Loucy (cell line): Measurements from ENCODE around the gene SMIM5.

Experiments
- H2AFZ ChIP-seq: fragments of 200-600 bp; sonication (generic); 2 replicates; pipeline ENCODE4 v1.6.0; 2016; ENCODE audit warnings: antibody characterized with exemption, mild to moderate bottlenecking, low read length, moderate library complexity
- H3F3A ChIP-seq: fragments of 200-600 bp; 2 replicates; pipeline ENCODE4 v1.6.0; 2016; ENCODE audit warnings: antibody characterized with exemption, low read depth, mild to moderate bottlenecking
- H3K27me3 ChIP-seq: fragments of 200-600 bp; sonication (generic); 2 replicates; pipeline ENCODE4 v1.6.1; 2014; ENCODE audit warnings: low read length, mild to moderate bottlenecking; ENCODE audit not compliant: insufficient read depth, poor library complexity, severe bottlenecking
- H3K36me3 ChIP-seq: fragments of 200-600 bp; sonication (generic); 2 replicates; pipeline ENCODE4 v1.6.1; 2016; ENCODE audit warnings: low read length; ENCODE audit not compliant: insufficient read depth
- H3K4me1 ChIP-seq: fragments of 200-600 bp; sonication (generic); 2 replicates; pipeline ENCODE4 v1.5.1; 2014; ENCODE audit warnings: low read length, mild to moderate bottlenecking; ENCODE audit not compliant: insufficient read depth, poor library complexity, severe bottlenecking
- H3K4me2 ChIP-seq: fragments of 200-600 bp; sonication (generic); 2 replicates; pipeline ENCODE4 v1.6.0; 2014; ENCODE audit warnings: antibody characterized with exemption, low read length, low read depth, mild to moderate bottlenecking; ENCODE audit not compliant: poor library complexity, severe bottlenecking
- H3K4me3 ChIP-seq: fragments of 200-600 bp; sonication (generic); 2 replicates; pipeline ENCODE4 v1.5.1; 2014; ENCODE audit warnings: low read length, mild to moderate bottlenecking, mixed read lengths; ENCODE audit not compliant: poor library complexity, severe bottlenecking
- H3K79me2 ChIP-seq: fragments of 200-600 bp; sonication (generic); 2 replicates; pipeline ENCODE4 v1.6.1; 2014; ENCODE audit warnings: low read length; ENCODE audit not compliant: insufficient read depth
- H3K9ac ChIP-seq: fragments of 200-600 bp; sonication (generic); 2 replicates; pipeline ENCODE4 v1.6.0; 2014; ENCODE audit warnings: mild to moderate bottlenecking, low read depth, low read length, moderate library complexity; ENCODE audit not compliant: poor library complexity, severe bottlenecking
- H3K9me2 ChIP-seq: fragments of 200-600 bp; sonication (generic); replicated peaks from 2 replicates; pipeline ENCODE4 v1.6.1; 2016; ENCODE audit warnings: low read depth, low read length, mixed read lengths
- H3K9me3 ChIP-seq: fragments of 200-600 bp; sonication (generic); 2 replicates; pipeline ENCODE4 v1.6.1; 2014; ENCODE audit warnings: mild to moderate bottlenecking, antibody characterized with exemption, low read length, low read depth; ENCODE audit not compliant: insufficient read depth
- H4K20me1 ChIP-seq: fragments of 200-600 bp; sonication (generic); 2 replicates; pipeline ENCODE4 v1.6.0; 2014; ENCODE audit warnings: antibody characterized with exemption, low read length, mild to moderate bottlenecking; ENCODE audit not compliant: insufficient read depth, poor library complexity, severe bottlenecking
- CTCF ChIP-seq: fragments of 200-600 bp; sonication (generic); conservative IDR thresholded peaks from 2 replicates; pipeline ENCODE4 v1.5.1; 2014; ENCODE audit warnings: mild to moderate bottlenecking, antibody characterized with exemption, low read length
- EZH2phosphoT487 ChIP-seq: fragments of 200-600 bp; IDR thresholded peaks from 2 replicates; pipeline ENCODE4 v1.6.1; 2018; ENCODE audit warnings: antibody characterized with exemption, mild to moderate bottlenecking, moderate library complexity, borderline replicate concordance

Gene SMIM5

GRCh38 chr17:75639771-75640555 lies 6.7 kb downstream of the SMIM5 start:
- Histone ChIP-seq H3K36me3 (no peaks in the 10 kb centered on the region), H3K9ac (no peak overlapping the region), H3K79me2 (no peaks in the 10 kb centered on the region), H4K20me1 (no peaks in the 10 kb centered on the region), H3K4me1 (no peaks in the 10 kb centered on the region), H3K9me3 (no peaks in the 10 kb centered on the region), H2AFZ (no peak overlapping the region), H3F3A (no peaks in the 10 kb centered on the region), H3K27me3 (no peaks in the 10 kb centered on the region), H3K4me3 (no peak overlapping the region), H3K9me2 (no peaks in the 10 kb centered on the region), H3K4me2 (no peak overlapping the region)
- TF ChIP-seq EZH2phosphoT487 = no peak
- TF ChIP-seq CTCF = no peak

- H2AFZ ChIP-seq = no peak overlapping the region
- H3K4me2 ChIP-seq = no peak overlapping the region
- H3K36me3 ChIP-seq = no peaks in the 10 kb centered on the region
- no peaks in the 10 kb centered on the region for H3K9me3 ChIP-seq
- no peaks in the 10 kb centered on the region for H3K79me2 ChIP-seq
- TF ChIP-seq EZH2phosphoT487 (no peak), CTCF (no peak)
- no peaks in the 10 kb centered on the region for H3K27me3 ChIP-seq
- no peak overlapping the region for H3K9ac ChIP-seq
- no peak overlapping the region for H3K4me3 ChIP-seq
- no peaks in the 10 kb centered on the region for H4K20me1 ChIP-seq
- peaks cover 6% of the 10 kb centered on the region for H3K4me1 ChIP-seq
- H3F3A ChIP-seq = no peaks in the 10 kb centered on the region
- H3K9me2 ChIP-seq = no peaks in the 10 kb centered on the region
Observed at GRCh38 chr17:75640556-75641119, 7.4 kb downstream of the SMIM5 start.

GRCh38 chr17:75641343-75641742 lies 8.1 kb downstream of the SMIM5 start:
- peaks cover 13% of the 10 kb centered on the region for H3K4me1 ChIP-seq
- no peak overlapping the region for H3K4me2 ChIP-seq

More at GRCh38 chr17:75641343-75641742, 8.1 kb downstream of the SMIM5 start:
- Histone ChIP-seq H3K9me2 (no peaks in the 10 kb centered on the region), H3K36me3 (no peaks in the 10 kb centered on the region), H3K9me3 (no peaks in the 10 kb centered on the region), H3K4me3 (no peak overlapping the region), H3K27me3 (no peaks in the 10 kb centered on the region), H3K9ac (no peak overlapping the region), H4K20me1 (no peaks in the 10 kb centered on the region), H3K79me2 (no peaks in the 10 kb centered on the region), H2AFZ (no peak overlapping the region), H3F3A (no peaks in the 10 kb centered on the region)
- TF ChIP-seq EZH2phosphoT487 (no peak), CTCF (no peak)
